ENCODE data around the gene SURF2. TPM values are rescaled to one million over a fixed set of nuclear protein-coding genes. Genes with fewer than 3 reads are reported as not detected.

Gene SURF2
- total and polyA plus RNA-seq, 9 of the 15 experiments (the other 6 are each of a cell fraction or from before 2014, with no cell fraction given) = 5.5 to 82.5 (median 21.3) TPM

GRCh38 chr9:133371261-133371711 lies 14.9 kb downstream of the SURF2 start (continued):
- TF ChIP-seq STAT5B (CRISPR knock-in tag; IDR thresholded peaks at IDR 0.05) (no peak), TAF1 (IDR thresholded peaks at IDR 0.05; ENCODE audit: control insufficient read depth, extremely low read depth, insufficient read depth, low read length, severe bottlenecking) (peak; percentile 27), ZNF668 (CRISPR knock-in tag; IDR thresholded peaks at IDR 0.05) (no peak), E2F5 (CRISPR knock-in tag; IDR thresholded peaks at IDR 0.05) (no peak), HIVEP1 (CRISPR knock-in tag; IDR thresholded peaks at IDR 0.05) (no peak), ZNF263 (CRISPR knock-in tag; IDR thresholded peaks at IDR 0.05; ENCODE audit: borderline replicate concordance) (no peak), TFAM (CRISPR knock-in tag; conservative IDR thresholded peaks at IDR 0.05) (no peak), PBX2 (CRISPR knock-in tag; IDR thresholded peaks at IDR 0.05; ENCODE audit: low read depth) (no peak), PBX2 (tag; conservative IDR thresholded peaks at IDR 0.05; ENCODE audit: low read depth) (no peak), RBBP5 (IDR thresholded peaks at IDR 0.05; ENCODE audit: borderline replicate concordance, insufficient read depth, low read length, poor library complexity, severe bottlenecking) (no peak), ZBTB1 (CRISPR knock-in tag; IDR thresholded peaks at IDR 0.05; ENCODE audit: borderline replicate concordance, low read depth) (0 out of 2 replicates have a peak, but pooled peaks have one; percentile 39), ZBTB8A (IDR thresholded peaks at IDR 0.05; ENCODE audit: partially characterized antibody) (no peak), RFX1 (IDR thresholded peaks at IDR 0.05) (no peak), MAZ (CRISPR knock-in tag; conservative IDR thresholded peaks at IDR 0.05 in 1 of 2, IDR thresholded peaks at IDR 0.05 in 1 of 2) (no peak), POLR2B (IDR thresholded peaks at IDR 0.05; ENCODE audit: low read depth, partially characterized antibody) (no peak), ZNF644 (tag; IDR thresholded peaks at IDR 0.05; ENCODE audit: low read depth) (no peak), VEZF1 (CRISPR knock-in tag; IDR thresholded peaks at IDR 0.05) (no peak), SAFB2 (IDR thresholded peaks at IDR 0.05; ENCODE audit: borderline replicate concordance, low read depth, low read length, severe bottlenecking) (no peak), DNMT1 (IDR thresholded peaks at IDR 0.05) (no peak), ZNF133 (CRISPR knock-in tag; IDR thresholded peaks at IDR 0.05) (no peak), ETS2 (tag; IDR thresholded peaks at IDR 0.05; ENCODE audit: borderline replicate concordance, poor library complexity, severe bottlenecking) (no peak), ZFP1 (CRISPR knock-in tag; IDR thresholded peaks at IDR 0.05) (no peak), POLR2AphosphoS2 (IDR thresholded peaks at IDR 0.05; ENCODE audit: low read length) (no peak), ERF (CRISPR knock-in tag; IDR thresholded peaks at IDR 0.05) (0 out of 2 replicates have a peak, but pooled peaks have one; percentile 42), MAFK (IDR thresholded peaks at IDR 0.05; ENCODE audit: low read length) (no peak)
